HG03095 (cell line): ENCODE results near the gene FCHSD2.
"Not testable (repeated sequence)": the region's sequence is repeated elsewhere in the genome, so short reads cannot be mapped to it uniquely, and the experiment has no call there.

Experiments used
- ATAC-seq: cut with Tn5 transposase; IDR thresholded peaks from one replicate; pipeline ENCODE4 v1.9.1; 2021; ENCODE audit warnings: moderate library complexity; ENCODE audit not compliant: unreplicated experiment

Gene FCHSD2

GRCh38 chr11:73152086-73152853 is 10.2 kb upstream of the FCHSD2 start:
- ATAC-seq, result no peak

- ATAC-seq, result no peak
Observed at GRCh38 chr11:73151416-73151815, 9.3 kb upstream of the FCHSD2 start.

GRCh38 chr11:73149105-73149504 is 7.0 kb upstream of the FCHSD2 start:
- no peak for ATAC-seq

GRCh38 chr11:73147771-73148681 is 5.9 kb upstream of the FCHSD2 start:
- ATAC-seq, result no peak

- no peak for ATAC-seq
Observed at GRCh38 chr11:73145986-73146575, 4.0 kb upstream of the FCHSD2 start.

GRCh38 chr11:73143126-73143838 is 1.2 kb upstream of the FCHSD2 start:
- no peak for ATAC-seq

- no peak for ATAC-seq
Observed at GRCh38 chr11:73141309-73142127, 600 bp downstream of the FCHSD2 start.

- ATAC-seq, result no peak
Observed at GRCh38 chr11:73141031-73141308, 1.1 kb downstream of the FCHSD2 start.

- ATAC-seq, result no peak
Observed at GRCh38 chr11:73140213-73141030, 1.7 kb downstream of the FCHSD2 start.

GRCh38 chr11:73139476-73140198 is 2.5 kb downstream of the FCHSD2 start:
- no peak for ATAC-seq

- ATAC-seq, result no peak
Observed at GRCh38 chr11:73137944-73138274, 4.2 kb downstream of the FCHSD2 start.

GRCh38 chr11:73137262-73137943 is 4.7 kb downstream of the FCHSD2 start:
- ATAC-seq, result no peak

GRCh38 chr11:73136722-73137121 is 5.4 kb downstream of the FCHSD2 start:
- not testable (repeated sequence) for ATAC-seq

- ATAC-seq, result no peak
Observed at GRCh38 chr11:73135346-73136284, 6.5 kb downstream of the FCHSD2 start.

GRCh38 chr11:73132349-73132748 is 9.8 kb downstream of the FCHSD2 start:
- not testable (repeated sequence) for ATAC-seq

GRCh38 chr11:73130181-73130580 is 11.9 kb downstream of the FCHSD2 start:
- no peak for ATAC-seq

GRCh38 chr11:73129198-73129597 is 12.9 kb downstream of the FCHSD2 start:
- no peak for ATAC-seq
